OCI-LY1 (cell line): Measurements from ENCODE around the gene PEX11B.

ENCODE experiments used
- EZH2 ChIP-seq: fragments of 200-600 bp; sonication (generic), shearing (Covaris generic); IDR thresholded peaks from 2 replicates; pipeline ENCODE4 v1.8.0; 2017; ENCODE audit warnings: borderline replicate concordance, mixed run types, mild to moderate bottlenecking, antibody characterized with exemption, low read length, moderate library complexity, mixed read lengths
- TF ChIP-seq, protein P1 (sequence below): fragments of 200-600 bp; sonication (generic), shearing (Covaris generic); IDR thresholded peaks from 2 replicates; pipeline ENCODE4 v1.5.1; 2017; ENCODE audit warnings: mild to moderate bottlenecking, antibody characterized with exemption, low read length, moderate library complexity, mixed read lengths

- TF ChIP-seq, protein P1, sequence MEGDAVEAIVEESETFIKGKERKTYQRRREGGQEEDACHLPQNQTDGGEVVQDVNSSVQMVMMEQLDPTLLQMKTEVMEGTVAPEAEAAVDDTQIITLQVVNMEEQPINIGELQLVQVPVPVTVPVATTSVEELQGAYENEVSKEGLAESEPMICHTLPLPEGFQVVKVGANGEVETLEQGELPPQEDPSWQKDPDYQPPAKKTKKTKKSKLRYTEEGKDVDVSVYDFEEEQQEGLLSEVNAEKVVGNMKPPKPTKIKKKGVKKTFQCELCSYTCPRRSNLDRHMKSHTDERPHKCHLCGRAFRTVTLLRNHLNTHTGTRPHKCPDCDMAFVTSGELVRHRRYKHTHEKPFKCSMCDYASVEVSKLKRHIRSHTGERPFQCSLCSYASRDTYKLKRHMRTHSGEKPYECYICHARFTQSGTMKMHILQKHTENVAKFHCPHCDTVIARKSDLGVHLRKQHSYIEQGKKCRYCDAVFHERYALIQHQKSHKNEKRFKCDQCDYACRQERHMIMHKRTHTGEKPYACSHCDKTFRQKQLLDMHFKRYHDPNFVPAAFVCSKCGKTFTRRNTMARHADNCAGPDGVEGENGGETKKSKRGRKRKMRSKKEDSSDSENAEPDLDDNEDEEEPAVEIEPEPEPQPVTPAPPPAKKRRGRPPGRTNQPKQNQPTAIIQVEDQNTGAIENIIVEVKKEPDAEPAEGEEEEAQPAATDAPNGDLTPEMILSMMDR, result no peak
- TF ChIP-seq EZH2, result no peak
These were observed 43.9 kb downstream of the PEX11B start for GRCh38 chr1:145874646-145875045.
